Effector memory CD4-positive, alpha-beta T cell (primary cell): ENCODE data around the gene FOXD2.

Experiments used
- DNase-seq, 3 donors: peaks; one replicate each; pipeline ENCODE4 v3.0.0-alpha.2; 2020
- H3K27ac ChIP-seq: 2 replicates; pipeline ENCODE4 v1.7.0; 2013; ENCODE audit warnings: mild to moderate bottlenecking, low read length, moderate library complexity; ENCODE audit not compliant: insufficient read depth, poor library complexity, severe bottlenecking
- H3K27me3 ChIP-seq: replicated peaks from 2 replicates; pipeline ENCODE4 v1.7.0; 2013; ENCODE audit warnings: mild to moderate bottlenecking, low read length; ENCODE audit not compliant: insufficient read depth, control insufficient read depth, poor library complexity, severe bottlenecking
- H3K36me3 ChIP-seq: 2 replicates; pipeline ENCODE4 v1.7.0; 2013; ENCODE audit warnings: mild to moderate bottlenecking, low read length, moderate library complexity; ENCODE audit not compliant: control insufficient read depth, insufficient read depth
- H3K4me1 ChIP-seq: 2 replicates; pipeline ENCODE4 v1.7.0; 2013; ENCODE audit warnings: low read length, mild to moderate bottlenecking; ENCODE audit not compliant: control insufficient read depth, insufficient read depth, poor library complexity, severe bottlenecking
- H3K4me3 ChIP-seq: 2 replicates; pipeline ENCODE4 v1.7.0; 2013; ENCODE audit warnings: low read length, low read depth, mild to moderate bottlenecking; ENCODE audit not compliant: insufficient read depth, poor library complexity, severe bottlenecking
- H3K9me3 ChIP-seq: 2 replicates; pipeline ENCODE4 v1.7.0; 2013; ENCODE audit warnings: mild to moderate bottlenecking, low read length, moderate library complexity; ENCODE audit not compliant: control insufficient read depth

The FOXD2 gene

DNA sequence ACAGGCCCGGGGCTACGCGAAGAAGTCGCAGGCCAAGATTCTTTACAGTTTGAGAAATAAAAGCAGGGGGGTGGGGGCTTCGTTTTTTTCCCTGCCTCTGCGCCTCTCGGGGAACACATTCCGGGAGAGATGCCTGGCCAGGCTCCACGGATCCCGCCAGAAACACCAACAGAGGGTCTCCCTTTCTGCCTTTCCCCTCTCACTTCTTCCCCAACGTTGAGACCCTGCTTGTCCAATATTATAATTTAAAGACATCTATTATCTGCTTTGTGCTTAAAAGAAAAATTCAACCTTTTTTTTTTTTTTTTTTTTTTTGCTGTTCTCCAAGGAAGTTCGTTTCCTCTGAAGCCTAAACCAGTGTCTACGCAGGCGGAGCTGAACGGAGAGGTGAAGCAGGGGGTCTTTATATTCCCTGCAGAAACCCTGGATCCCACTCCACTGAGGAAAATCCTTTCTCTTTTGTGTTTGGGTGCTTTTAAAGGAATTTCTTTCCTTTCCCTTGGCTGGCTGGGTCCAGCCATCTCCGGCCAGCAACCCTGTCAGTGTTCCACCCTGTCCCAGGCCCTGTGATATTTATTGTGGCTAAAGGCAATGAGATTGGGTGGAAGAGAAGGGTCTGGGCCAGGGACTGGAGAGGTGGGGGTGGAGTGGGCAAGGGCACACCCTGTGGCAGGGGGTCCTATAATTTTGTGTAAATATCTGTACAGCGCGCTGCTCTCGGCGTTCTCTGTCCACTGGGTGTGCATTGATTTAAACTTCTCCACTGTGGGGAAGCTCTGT is 2.2 kb downstream of the FOXD2 start:
- Histone ChIP-seq H3K4me3 (no peak overlapping the region), H3K36me3 (no peaks in the 10 kb centered on the region), H3K4me1 (peaks cover 17% of the 10 kb centered on the region), H3K9me3 (no peaks in the 10 kb centered on the region), H3K27me3 (peaks cover 51% of the 10 kb centered on the region), H3K27ac (no peak overlapping the region)
- DNase-seq = no peak

DNA sequence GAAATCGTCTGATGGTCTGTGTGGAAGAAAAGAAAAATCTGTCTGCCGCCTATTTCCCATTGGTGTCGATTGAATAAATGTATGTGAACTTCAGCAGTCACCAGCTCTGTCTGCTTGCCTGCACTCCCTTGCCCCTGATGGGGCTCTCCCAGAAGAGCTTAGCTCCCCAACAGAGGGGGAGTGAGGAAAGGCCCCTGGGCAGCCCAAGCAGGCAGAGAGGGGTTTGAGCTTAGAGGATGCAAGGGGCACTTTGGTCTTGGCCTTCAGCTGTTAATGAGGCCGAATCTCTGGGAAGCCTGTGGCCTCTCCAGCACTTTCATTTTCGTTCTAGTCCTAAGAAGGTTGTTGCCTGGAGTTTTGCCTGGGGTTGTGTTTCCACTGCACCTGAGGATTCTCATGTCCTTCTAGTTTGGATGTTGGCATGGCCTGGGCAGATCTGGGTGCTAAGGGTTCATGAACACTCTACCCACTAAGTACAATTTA is 2.8 kb downstream of the FOXD2 start:
- no peak for DNase-seq
- H3K27me3 ChIP-seq = peaks cover 57% of the 10 kb centered on the region
- H3K4me3 ChIP-seq = no peak overlapping the region
- H3K9me3 ChIP-seq = no peaks in the 10 kb centered on the region
- no peak overlapping the region for H3K27ac ChIP-seq
- H3K4me1 ChIP-seq = peaks cover 20% of the 10 kb centered on the region
- no peaks in the 10 kb centered on the region for H3K36me3 ChIP-seq

DNA sequence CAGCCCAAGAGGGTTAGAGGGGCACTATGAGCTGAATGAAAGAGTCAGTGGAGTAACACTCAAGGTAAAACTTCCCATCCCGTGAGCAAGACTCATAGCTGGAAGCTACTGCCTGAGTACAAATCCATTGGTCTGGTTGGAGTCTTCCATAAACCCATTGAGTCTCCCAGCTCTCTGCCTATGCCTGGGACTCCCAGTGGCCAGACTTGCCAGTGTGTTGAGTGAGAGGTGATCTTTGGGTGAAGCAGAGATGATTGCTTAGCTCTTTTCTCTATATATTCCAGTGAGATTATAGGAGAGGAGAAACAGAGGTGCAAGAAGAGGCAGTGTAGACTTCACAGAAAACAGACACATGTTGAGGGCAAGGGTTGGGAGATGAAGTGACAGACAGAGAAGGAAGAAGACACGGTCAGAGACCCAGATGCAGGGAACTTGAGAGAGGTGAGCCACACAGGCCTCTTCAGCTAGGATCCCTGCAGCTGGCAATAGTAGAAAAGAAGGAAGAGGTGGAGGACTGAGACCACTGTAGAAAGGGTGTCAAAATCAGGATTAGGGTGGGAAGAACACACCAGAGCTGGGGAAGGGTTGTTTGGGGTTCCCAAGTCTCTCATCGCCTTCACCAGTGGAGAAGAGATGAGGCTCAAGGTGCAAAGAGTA is 3.7 kb downstream of the FOXD2 start:
- H3K27me3 ChIP-seq = peaks cover 67% of the 10 kb centered on the region
- DNase-seq = no peak
- H3K4me3 ChIP-seq = no peak overlapping the region
- H3K36me3 ChIP-seq = no peaks in the 10 kb centered on the region
- no peaks in the 10 kb centered on the region for H3K9me3 ChIP-seq
- no peak overlapping the region for H3K27ac ChIP-seq
- peaks cover 20% of the 10 kb centered on the region for H3K4me1 ChIP-seq

DNA sequence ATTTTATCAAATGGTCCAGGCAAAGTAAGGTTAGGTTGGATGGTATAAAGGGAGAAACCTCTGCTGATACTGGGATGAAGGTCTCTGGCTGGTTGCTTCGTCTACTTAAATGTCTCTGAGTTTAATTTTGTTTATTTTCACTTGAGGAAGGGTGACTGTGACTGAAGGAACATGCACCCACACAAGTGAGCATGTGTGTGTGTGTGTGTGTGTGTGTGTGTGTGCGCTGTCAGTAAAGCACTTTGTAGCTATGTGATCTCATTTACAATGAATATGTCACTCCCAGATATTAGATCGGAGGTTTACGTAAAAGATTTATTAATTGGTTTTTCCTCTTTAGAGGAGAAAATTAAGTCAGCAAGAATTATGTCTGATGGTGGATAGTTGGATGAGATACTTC is 4.4 kb downstream of the FOXD2 start:
- peaks cover 72% of the 10 kb centered on the region for H3K27me3 ChIP-seq
- H3K4me3 ChIP-seq = no peak overlapping the region
- no peak overlapping the region for H3K27ac ChIP-seq
- H3K4me1 ChIP-seq = peaks cover 20% of the 10 kb centered on the region
- DNase-seq = no peak
- H3K36me3 ChIP-seq = no peaks in the 10 kb centered on the region
- H3K9me3 ChIP-seq = no peaks in the 10 kb centered on the region

DNA sequence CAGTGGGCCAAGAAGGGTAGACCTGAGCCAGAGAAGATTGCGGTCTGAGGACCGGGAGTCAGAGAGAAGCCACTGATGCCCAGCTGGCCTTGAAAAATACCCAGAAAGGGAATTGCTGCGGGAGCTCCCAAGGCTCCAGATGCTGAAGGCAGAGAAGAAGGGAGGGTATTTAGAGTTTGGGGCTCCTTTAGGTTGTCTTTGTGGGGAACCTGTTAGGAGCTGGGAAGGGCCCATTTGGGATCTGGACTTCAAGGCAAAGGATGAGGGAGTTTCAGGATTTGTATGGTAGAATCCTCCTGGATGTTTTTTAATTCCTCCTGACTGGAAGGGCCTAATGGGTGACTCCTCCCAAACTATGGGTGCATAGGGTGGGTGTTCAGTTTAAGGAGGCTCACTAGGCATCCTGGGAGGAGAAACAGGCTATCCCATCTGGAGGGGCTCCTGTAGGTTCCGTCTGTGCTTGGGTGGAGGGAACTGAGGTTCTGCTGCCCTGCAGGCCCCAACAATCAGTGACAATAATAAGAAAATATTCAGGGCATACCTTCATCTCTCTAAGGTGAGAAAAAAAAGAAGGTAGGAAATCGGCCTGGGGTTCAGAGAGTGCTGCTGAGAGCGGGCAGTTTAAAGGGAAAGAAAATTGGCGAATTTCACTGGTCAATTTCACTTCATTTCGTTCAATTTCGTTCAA is 5.1 kb downstream of the FOXD2 start:
- no peaks in the 10 kb centered on the region for H3K9me3 ChIP-seq
- peaks cover 19% of the 10 kb centered on the region for H3K4me1 ChIP-seq
- H3K27ac ChIP-seq = no peak overlapping the region
- H3K27me3 ChIP-seq = peaks cover 78% of the 10 kb centered on the region
- H3K4me3 ChIP-seq = no peak overlapping the region
- DNase-seq = no peak
- no peaks in the 10 kb centered on the region for H3K36me3 ChIP-seq

DNA sequence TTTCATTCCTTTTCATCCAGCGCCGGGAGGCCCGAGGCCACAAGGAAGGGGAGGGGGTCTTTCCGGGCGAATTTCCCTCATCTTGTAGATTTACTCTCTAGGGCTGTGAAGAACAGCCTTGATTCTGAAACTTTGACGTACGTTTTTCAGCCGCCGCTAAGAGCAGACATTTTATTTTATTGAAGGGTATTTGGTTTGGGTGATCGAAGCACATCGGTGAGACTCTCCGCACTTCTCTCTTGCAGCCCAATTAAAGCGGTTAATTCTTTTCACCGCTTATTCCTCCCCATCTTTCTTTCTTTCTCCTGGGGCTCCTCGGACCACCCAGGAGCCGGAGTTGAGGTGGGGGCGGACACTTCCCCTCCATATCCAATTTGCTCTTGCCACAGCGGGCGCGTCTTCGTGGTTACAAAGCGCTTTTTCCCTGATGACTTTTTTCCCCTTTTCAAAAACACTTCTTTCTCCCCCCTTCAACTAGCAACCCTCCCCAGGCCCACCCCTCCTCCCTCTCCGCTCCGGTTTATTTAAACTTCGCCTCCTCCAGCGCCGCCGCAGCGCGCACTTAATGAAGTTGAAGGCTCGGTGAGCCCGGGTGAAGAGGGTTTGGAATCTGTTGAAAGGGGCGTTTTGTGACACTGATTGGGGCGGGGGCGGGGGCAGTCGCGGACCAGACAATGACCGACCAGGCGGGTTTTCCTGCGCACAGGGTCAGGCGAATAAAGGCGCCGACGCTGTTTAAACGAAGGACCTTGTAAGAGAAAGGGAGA is 5.9 kb downstream of the FOXD2 start:
- H3K4me1 ChIP-seq = peaks cover 14% of the 10 kb centered on the region
- no peaks in the 10 kb centered on the region for H3K36me3 ChIP-seq
- no peak for DNase-seq
- H3K27me3 ChIP-seq = peaks cover 84% of the 10 kb centered on the region
- no peak overlapping the region for H3K27ac ChIP-seq
- no peaks in the 10 kb centered on the region for H3K9me3 ChIP-seq
- no peak overlapping the region for H3K4me3 ChIP-seq

DNA sequence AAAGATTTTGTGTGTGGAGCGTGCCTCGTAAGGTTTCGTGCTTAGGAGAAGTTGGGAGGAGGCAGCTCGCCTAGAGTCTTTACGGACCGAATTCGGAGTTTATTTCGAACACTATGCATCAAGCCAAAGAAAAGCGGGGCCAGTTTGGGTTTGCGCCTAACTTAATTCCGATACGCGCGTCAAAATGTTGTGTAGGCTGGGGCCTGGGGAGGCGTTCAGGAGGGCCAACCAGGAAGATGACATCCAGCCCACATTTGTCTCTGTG is 6.4 kb downstream of the FOXD2 start:
- H3K4me1 ChIP-seq = peaks cover 12% of the 10 kb centered on the region
- H3K36me3 ChIP-seq = no peaks in the 10 kb centered on the region
- no peak overlapping the region for H3K4me3 ChIP-seq
- no peaks in the 10 kb centered on the region for H3K9me3 ChIP-seq
- DNase-seq = no peak
- H3K27ac ChIP-seq = no peak overlapping the region
- peaks cover 84% of the 10 kb centered on the region for H3K27me3 ChIP-seq

DNA sequence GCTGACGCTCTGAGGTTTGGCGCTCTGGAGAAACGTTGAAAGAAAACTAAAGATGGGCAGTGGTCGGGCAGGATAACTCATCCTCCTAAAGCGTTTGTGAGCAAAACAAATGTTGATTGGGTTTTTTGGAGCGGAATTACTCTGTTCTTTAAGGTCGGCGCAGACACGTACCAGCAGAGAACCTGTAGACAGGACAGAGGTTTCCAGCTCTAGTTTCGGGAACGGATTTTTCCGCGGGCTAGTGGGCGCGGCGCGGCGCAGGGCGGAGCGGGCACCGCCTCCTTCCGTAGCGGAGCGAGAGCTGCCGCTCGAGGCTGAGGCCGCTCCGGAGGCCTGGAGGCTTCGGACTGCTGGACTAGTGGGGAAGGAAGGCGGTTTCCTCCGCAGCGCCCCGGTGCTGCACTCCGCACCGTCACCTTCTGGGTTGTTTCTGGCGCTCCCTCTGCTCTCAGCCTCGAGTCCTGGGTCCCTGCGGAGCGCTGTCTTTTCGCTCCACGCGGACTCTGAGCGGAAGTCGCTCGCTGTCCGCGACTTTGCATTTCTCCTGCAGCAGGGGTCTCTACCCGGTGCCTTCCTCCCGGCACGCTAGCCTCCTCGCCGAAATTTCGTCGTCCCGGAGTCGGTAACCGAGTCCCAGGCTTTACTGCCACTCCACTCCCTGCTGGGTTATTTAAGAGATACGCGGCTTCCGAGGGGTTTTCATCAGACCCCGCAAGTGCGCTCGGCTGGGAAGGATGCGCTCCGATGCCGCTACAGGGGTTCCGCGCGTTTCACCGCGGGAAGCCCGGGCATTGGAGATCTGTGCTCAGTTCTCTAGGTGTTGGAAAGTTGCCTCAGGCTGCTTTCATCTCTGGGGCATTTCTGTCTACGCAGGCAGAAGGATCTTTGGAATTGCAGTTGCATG is 7.0 kb downstream of the FOXD2 start:
- H3K27me3 ChIP-seq = peaks cover 82% of the 10 kb centered on the region
- H3K36me3 ChIP-seq = no peaks in the 10 kb centered on the region
- no peaks in the 10 kb centered on the region for H3K9me3 ChIP-seq
- DNase-seq = no peak
- no peak overlapping the region for H3K27ac ChIP-seq
- peak overlapping the region; percentile 23 for H3K4me3 ChIP-seq
- peaks cover 9% of the 10 kb centered on the region for H3K4me1 ChIP-seq

DNA sequence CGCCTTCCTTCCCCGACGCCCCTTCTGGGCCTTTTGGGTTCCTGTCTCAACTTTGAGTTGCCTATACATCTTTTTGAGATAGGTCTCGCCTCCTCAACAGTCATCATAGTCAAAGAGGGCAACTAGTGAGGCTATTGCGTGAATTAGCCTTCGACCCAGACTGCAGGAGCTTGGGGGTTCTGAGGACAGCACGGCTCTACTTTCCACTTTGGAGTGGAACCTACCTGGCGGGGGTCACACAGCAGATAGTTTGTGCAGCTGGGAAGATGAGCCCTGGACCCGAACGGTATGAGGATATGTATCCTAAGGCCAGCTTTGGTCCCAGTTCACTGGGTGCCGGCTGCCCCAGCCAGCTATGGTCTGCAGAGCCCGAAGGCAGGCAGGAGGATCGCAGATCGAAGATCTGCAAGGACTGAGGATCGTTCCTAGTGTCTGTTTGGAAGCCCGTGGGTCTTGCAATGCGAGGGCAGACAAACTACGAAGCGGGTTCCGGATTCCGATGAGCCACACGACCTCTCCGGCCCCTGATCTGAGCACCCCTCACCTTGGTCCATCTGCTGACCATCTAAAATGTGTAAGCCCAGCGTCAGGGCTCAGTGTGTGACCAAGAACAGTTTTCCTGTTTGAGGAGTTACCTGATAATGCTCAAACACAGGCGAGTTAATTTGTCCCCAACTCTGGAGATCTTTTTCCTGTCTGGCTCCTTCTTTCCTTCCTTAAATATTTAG is 8.1 kb downstream of the FOXD2 start:
- H3K9me3 ChIP-seq = no peaks in the 10 kb centered on the region
- DNase-seq = no peak
- no peak overlapping the region for H3K4me3 ChIP-seq
- no peaks in the 10 kb centered on the region for H3K36me3 ChIP-seq
- H3K27ac ChIP-seq = no peak overlapping the region
- H3K4me1 ChIP-seq = peaks cover 9% of the 10 kb centered on the region
- peaks cover 89% of the 10 kb centered on the region for H3K27me3 ChIP-seq
